CD4-positive, alpha-beta T cell treated with Interferon alpha-2 for 1 hour (primary cell): ENCODE results near the gene ALOX12.

Experiments used
- DNase-seq, 2 donors: peaks; one replicate each; pipeline ENCODE4 v3.0.0-alpha.2; 2020 to 2022

ALOX12 gene

DNA sequence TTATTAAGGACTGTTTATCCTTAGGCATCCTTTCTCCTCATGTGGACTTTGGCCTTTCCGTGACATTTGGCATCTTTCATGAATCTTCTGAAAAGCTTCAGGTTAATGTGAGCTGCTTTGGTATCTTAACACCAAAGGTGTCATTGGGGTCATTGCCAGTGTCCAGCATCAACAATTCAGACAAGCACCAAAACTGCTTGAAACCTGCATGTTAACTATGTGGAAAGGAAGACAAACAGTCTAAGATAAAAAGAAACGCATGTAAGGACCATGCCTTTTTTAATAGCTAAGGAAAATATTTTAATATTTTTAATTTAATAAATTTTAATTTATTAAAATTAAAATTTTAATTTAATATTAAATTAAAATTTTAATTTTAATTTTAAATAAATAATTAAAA is 7.9 kb downstream of the ALOX12 start:
- DNase-seq = no peak

DNA sequence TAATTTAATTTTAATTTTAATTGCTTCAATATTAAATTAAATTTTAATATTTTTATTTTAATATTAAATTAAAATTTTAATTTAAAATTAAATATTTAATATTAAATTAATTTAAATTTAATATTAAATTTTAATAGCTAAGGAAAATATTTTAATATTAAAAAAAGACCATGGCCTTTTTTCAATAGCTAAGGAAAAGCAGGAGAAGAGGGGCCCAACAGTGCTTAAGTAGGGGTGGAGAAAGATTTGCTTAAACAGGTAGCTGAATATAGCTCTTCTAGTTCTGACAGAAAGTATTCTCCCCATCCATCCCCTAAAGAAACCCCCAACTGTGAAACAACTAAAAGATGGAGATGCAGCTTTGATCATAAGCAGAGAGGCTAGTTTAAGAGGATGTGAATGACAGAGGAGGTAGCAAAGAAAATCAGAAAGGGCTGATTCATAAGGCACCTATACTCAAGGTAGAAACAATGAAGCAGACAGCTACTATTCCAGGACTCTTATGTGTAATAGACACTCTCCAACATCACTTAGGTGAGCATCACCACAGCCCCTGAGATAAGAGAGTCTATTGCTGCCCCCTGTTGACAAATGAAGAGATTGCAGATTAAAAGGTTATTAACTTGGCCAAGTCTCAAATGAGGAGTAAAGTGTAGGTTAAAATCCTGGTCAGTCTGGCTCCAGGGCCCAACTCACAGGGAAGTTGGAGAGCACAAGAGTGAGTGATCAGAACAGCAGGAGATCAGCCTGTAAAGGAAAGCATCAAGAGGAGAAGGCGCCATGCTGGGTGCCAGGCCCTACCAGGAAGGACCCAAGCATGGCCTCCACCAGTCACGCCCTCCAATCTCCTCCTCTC is 8.8 kb downstream of the ALOX12 start:
- peak; percentile 48 to 87 for DNase-seq

DNA sequence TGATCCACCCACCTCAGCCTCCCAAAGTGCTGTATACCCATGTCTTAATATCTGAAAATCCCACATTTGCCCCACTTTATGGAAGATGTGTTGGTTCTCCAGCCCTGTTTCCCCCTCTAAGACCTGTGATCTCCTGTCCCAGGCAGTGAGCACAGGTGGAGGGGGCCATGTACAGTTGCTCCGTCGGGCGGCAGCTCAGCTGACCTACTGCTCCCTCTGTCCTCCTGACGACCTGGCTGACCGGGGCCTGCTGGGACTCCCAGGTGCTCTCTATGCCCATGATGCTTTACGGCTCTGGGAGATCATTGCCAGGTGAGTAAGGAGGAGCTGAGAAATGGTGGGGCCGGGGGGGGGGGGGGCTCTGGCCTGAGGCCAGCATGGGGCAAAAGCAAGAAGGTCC is 9.9 kb downstream of the ALOX12 start:
- DNase-seq = no peak

DNA sequence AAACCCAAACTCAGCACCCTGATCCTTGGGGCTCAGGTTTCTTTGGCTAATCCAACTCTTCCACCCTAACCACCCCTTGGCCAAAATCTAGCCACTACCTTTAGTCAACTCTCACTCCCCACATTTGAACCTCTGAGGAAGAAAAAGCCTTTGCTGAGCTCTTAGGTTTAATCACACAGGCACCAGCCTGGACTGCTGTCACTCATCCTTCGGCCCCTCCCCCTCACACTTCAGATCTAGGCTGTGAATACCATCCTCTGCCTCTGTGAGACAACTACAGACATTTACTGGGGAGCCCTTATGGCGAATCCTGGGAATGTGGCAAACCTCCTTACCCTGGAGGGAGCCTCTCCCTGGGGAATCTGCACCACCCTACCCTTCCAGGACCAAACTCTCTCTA is 11.3 kb downstream of the ALOX12 start:
- DNase-seq = no peak

DNA sequence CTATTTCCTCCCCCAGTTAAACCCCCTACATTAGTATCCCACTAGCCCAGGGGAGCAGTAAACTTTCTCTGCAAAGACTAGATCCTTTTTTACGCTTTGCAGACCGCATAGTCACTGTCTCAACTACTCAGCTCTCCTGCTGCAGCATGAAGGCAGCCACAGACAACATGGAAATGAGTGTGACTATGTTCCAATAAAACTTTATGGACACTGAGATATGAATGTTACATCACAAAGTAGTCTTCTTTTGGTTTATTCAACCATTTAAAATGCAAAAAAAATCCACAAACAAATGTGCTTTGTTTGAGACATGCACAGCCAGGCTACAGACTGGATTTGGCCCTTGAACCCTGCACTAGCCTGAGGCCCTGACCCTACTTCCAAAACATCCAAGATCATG is 14.7 kb downstream of the ALOX12 start:
- no peak for DNase-seq

DNA sequence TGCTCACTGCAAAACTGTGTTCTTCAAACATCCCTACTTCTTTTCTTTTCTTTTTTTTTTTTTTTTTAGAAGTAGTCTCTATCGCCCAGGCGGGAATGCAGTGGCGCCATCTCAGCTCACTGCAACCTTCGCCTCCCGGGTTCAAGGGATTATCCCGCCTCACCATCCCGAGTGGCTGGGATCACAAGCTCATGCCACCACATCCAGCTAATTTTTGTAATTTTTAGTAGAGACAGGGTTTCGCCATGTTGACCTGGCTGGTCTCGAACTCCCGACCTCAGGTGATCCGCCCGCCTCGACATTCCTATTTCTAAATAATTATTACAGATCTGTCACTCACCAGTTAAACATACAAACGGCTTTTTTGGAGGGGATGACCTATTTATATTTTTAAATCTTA is 15.6 kb downstream of the ALOX12 start:
- DNase-seq = no peak

DNA sequence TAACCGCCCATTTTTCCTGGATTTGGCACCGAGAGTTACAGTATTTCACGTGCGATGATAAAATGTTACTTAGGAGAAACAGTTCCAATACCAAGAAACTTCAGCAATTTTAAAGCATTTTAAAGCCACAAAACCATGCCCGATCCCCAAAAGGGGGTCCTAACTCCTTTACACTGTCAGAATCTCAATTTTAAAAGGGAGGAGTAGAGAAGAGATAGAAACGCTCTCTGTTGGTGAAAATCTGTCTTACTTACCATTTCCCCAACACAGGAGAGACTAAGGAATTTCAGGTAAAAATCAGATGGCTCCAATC is 16.0 kb downstream of the ALOX12 start:
- DNase-seq = no peak

DNA sequence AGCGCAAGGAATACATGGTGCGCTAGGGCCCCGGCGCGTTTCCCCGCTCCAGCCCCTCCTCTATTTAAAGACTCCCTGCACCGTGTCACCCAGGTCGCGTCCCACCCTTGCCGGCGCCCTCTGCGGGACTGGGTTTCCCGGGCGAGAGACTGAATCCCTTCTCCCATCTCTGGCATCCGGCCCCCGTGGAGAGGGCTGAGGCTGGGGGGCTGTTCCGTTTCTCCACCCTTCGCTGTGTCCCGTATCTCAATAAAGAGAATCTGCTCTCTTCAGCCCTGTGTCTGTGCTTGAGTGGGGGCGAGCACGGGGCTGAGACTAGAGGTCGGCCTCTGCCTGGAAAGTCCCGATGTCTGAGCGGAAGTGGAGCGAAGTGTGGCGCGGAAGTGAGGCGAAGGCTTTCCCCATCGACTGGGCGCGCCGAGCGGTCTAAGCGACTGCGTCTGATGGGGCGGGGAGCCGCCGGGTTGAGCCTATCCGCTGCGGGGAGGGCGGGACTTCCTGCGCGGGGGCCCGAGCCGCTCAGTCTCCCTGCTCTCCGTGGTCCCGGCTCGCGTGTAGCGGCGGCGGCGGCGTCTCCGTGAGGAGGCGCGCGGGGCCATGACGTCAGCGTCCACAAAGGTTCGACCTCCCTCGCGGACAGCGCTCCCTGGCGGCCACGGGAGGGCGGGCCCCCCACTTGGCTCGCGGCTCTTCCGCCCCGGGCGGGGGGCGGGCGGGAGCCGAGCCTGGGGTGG is 18.6 kb downstream of the ALOX12 start:
- peak; percentile 99 for DNase-seq

DNA sequence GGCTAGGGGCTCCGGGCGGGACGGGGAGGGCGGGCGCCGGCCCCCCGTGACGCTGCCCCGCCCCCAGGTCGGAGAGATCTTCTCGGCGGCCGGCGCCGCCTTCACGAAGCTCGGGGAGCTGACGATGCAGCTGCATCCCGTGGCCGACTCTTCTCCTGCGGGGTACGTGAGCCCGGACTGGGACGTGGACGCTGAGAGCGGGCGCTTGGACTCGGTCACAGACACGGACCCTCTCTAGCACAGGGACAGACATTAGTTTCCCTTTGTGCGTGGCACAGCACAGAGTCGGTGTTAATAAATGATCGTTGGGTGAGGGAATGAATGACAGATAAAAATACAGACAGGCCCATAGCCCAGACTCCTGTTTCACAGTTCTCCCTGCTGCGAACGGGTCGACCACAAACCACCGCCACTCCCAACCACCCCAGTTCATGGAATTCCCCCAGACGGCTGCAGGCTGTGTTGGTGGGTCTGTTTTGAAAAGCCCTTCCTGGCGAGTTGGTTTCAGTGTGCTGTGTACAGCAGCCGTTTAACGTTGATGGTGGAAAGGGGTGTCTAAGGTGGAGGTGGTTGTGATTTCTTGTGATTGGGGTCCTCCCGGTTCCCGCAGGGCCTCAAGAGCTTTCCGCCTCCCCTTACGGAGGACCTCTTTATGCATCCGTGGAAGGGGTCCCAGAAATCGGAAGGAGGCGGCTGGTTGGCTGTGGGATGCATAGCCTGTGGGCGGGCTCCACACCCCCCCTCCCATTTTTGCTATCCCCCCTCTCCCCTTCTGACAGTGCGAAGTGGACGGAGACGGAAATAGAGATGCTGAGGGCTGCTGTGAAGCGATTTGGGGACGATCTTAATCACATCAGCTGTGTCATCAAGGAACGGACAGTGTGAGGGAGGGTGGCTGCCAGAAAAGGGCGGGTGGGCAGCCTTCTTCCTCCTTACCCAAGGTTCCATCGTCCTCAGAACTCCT is 19.4 kb downstream of the ALOX12 start:
- peak; percentile 89 to 92 for DNase-seq

DNA sequence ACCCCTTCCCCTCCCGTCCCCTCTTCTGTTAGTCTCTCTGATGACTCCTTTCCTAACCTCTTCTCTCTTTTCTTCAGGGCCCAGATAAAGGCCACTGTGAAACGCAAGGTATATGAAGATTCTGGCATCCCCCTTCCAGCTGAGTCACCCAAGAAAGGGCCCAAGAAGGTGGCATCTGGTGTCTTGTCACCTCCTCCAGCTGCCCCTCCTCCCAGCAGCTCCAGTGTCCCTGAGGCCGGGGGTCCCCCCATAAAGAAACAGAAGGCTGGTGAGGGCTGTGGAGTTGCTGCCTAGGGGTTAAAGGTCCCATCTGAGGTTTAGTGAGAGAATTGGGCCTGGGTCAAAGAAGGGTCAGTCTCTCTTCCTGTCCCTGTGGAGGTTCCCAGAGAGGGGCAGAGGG is 20.6 kb downstream of the ALOX12 start:
- DNase-seq = no peak

DNA sequence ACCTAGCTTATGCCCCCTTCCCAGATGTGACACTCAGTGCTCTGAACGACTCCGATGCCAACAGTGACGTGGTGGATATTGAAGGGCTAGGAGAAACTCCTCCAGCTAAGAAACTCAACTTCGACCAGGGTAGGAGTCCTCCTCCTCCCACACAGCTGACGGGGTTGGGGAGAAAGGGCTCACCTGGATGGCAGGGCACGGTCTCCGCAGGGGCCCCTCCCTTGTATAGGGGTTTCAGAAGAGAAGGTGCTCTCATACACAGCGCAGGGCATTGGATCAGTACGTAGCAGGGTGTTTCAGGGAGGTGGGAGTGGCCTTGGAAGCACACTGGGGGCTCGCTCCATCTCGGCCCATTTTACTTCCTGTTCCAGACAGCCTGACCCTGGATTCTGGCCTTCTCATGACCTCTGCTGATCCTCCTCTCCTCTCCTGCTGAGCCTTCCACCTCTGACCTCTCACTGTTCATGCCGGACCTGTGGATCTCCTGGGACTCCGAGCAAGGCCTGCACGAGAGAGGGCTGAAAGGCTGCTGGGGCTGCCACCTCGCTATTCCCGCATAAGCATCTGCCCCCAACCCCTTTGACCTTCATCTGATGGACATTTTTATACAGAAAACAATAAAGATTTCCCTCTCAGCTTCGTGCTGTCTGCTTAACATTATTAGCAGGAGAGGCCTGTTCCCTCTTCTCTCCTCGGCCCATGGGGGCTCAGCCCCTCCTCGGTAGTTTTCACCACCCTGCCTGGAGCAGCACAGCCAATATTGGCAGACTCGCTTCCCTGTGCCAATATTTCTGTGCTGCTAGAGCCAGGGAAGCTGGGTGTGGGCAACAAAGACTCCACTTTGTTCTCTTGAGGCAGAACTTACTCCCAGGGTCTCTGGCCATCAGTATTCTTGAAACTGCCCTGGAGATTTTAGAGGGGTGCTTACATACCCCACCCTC is 21.3 kb downstream of the ALOX12 start:
- DNase-seq = no peak

DNA sequence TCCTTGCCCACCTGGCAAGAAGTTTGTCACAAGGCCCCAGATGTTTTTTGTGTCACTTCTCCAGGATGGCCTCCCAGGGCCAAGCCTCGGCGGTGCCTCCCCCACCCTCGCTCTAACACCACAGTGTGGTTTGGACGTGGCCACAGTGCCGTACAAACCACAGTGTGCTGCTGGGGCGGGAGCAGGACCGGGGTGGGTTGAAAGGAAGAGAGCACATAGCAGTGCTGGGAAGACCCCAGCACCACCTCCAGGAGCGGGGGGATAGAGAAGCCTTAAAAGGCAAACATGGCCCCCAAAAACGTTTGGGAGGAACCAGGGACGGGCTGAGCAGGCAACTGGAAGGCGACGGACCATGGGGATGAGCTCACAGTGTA is 22.0 kb downstream of the ALOX12 start:
- DNase-seq = peak in 1 of 2 donors; percentile 33

DNA sequence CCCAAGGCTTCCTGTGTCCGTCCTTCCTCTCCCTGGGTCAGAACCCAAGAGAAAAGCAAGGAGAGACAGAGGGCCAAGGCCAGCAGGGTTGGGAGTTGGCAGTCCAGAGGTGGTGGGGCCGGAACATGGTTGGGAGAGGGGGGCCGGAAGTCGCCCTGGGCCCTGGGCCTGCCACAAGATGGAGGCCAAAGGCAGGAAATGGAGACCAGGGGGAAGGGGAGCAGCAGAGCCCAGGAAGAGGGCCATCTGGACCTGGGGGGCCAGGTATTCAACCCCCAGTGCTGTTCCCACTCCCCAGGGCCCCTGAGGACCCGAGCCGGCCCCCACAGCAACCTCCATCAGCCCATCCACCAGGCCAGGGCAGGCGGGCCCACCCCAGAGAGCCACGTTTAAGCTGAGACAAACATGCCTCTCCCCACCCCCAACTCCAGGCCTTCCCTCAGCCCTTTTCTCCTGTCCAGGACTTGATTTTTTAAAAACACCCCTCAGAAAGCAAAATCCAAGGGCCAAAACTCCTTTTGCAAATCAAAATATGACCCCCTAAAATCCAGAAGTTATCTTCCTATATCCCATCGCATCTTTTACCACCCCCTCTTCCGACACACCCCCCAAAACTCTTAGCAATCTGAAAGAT is 22.6 kb downstream of the ALOX12 start:
- no peak for DNase-seq

DNA sequence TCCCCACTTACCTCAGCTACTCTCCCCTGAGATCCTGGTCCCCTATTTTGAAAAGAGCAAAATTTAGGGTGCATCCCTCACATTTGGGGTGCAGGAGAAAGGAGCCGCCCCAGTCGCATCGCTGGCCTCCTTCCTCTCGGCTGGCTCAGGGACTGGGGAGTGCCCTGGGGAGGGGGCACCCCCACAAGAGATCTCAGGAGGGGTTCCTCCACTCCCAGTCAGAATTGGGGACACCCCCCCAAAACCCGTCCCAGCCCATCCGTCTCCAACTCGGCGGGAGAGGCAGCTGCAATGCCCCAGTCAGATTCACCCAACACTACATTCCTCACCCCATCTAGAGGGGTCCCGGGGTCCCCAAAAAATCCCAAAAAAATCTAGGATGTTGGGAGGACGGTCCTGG is 23.5 kb downstream of the ALOX12 start:
- no peak for DNase-seq

DNA sequence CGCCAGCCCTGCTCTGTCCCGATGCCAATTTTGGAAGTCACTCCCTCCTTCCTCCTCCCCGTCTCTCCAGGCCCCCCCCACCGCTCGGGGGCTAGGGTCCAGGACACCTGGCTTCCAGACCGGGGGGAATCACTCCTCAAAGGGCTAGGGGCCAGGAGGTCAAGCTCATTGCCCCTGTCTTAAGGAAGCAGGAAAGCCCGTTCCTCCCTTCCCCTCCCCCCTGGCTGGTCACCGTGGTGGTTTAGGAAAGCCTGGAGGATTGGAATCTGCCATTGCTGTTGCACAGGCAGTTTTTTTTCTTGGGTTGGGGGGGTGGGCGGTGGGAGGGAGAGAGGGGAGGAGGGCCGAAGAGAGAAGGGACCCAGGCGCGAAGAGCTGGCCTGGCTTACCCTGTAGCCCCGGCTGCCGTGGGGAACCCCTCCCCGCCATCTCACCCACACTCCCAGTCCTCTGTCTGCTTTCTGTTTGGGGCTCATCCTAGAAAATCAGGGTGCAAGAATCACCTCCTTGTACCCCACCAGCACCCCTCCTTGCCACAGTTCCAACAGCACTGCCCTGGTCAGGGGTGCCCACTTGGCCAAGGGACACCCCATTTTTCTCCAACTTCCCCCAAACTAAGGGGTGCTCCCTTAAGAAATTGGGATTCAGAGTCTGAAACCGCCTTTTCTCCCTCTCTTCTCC is 24.1 kb downstream of the ALOX12 start:
- DNase-seq = no peak

DNA sequence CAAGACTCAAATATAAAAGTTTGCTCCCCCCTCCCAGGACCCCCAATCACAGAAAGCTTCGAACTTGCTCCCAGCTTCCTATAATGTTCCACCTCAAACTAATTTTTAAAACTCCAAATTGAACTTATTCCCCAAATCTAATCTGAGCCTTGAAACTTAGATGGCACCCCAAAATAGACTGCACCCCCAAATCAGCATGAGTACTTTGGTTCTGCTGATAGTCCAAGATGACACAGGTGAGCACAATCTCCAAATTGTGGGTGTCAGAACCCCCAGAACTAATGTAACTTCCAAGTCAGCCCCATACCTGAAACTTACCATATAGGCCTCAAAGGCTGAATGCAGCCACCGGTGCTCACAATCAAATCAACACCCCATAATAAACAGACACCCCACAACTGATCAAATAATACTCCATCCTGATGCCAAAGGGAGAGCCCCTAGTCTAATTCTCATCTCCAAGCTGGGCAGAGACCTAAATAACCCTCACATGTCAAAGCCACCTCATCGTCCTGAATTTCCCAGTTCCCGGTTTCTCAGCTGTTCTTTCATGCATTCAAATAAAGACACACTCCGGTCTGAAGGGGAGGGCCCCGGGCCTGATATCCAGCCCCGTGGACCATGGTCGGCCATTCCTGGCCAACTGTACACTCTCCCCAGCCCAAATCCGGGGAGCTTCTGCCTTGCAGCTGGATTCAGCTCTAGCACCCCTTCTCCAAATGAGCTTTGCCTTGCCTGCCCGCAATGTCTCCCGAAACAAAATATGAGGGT is 25.2 kb downstream of the ALOX12 start:
- no peak for DNase-seq

DNA sequence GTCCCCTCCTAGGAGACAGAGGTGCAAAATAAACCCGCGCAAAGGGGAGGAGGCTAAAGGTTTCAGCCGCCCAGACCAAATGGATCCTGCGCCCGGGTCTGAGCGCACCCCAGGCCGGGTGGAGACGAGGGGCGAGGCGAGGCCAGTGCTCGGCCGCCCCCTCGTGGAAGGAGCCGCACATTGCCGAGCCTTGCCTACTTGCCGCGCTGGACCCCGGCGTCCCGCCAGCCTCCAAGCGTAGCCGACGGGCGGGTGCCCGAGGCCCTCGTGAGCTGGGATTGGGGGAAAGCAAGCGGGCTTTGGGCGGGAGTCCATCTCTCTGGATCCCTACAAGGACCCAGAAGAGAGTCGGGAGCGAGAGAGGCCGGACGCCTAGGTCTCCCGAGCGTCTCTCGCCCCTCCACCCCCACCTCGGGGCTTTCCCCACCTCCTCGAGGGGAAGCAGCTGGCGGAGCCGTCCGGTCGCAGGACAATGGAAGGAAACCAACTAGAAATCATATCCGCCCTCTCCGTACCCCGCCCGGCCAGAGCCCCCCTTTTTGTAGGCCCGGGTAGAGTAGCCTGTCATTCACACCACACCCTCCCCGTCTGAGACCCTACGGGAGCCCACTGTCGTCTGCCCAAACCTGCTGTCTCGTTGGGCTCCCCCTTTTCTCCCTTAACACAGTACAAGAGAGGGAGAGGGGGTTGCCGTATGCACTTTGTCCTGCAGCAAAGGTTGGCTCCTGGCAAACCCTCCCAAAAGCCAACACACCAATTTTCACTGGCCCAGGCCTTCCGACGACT is 26.3 kb downstream of the ALOX12 start:
- peak; percentile 80 to 85 for DNase-seq

DNA sequence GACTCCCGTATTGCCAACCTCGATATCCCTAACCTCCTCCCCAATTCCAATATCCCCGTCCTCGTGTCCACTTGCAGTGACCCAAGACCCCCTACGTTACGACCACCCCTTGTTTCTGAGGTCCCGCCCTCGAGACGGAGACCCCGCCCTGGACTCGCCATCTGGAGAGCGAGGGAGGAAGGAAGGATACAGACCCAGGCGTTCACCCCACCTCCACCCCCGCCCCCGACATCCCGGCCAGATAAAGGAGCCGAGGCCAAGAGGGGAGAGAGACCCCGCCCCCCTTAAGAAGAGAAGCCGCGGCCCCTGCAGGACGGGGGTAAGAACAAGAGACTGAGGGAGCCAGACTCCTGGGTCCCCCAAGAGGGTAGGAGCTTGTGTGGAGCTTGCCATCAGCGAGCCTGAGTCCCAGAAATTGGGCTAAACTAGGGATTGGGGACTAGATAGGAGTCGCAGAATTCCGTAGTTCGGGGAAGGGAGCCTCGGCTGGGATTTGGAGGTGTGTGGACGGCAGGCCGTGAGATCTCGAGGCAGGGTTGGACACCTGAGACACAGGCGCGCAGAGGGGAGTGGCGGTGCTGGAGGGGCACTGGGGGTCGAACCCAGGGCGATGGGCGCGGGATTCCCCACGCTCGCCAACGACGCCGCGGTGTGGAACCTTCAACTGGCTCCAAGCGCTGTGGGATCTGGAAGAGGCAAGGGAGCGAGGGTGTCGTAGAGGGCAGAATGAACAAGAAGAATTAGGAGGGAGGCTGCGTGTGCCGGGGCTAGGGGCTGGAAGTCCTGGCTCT is 27.1 kb downstream of the ALOX12 start, which contains the start of gene BCL6B:
Gene BCL6B, plus strand, starts transcription at position 270 of the 791 bp plus-strand sequence. CDS start 622 bp downstream, outside the sequence.
- no peak for DNase-seq
